Bronchial epithelial cell (primary cell): ENCODE data around the gene CAPN8. TPM values are rescaled to one million over a fixed set of nuclear protein-coding genes. Genes with fewer than 3 reads are reported as not detected.

Experiments used
- DNase-seq: peaks from one replicate; pipeline ENCODE4 v3.0.0-alpha.2; 2010; ENCODE audit warnings: low read depth
- FAIRE-seq: peaks from 2 replicates; lab custom pipeline; 2011; peaks lifted over from hg19 to GRCh38; lab: Jason Lieb, UNC
- H3K27me3 ChIP-seq: 2 replicates; pipeline ENCODE4 v1.5.1; 2011; ENCODE audit warnings: low read length; ENCODE audit not compliant: control insufficient read depth, insufficient read depth
- H3K36me3 ChIP-seq: 2 replicates; pipeline ENCODE4 v1.5.1; 2011; ENCODE audit warnings: low read length; ENCODE audit not compliant: control insufficient read depth, insufficient read depth
- H3K4me3 ChIP-seq: 2 replicates; pipeline ENCODE4 v1.5.1; 2011; ENCODE audit warnings: mild to moderate bottlenecking, low read depth, low read length, control low read depth
- CTCF ChIP-seq: IDR thresholded peaks from 2 replicates; pipeline ENCODE4 v1.5.1; 2011; ENCODE audit warnings: mild to moderate bottlenecking, moderate library complexity, low read length, control low read depth, inconsistent platforms; ENCODE audit not compliant: insufficient read depth, severe bottlenecking
- total RNA-seq: library from RNA; depleted of rRNA; stranded (reverse); fragments of >200 nt; gene quantifications from 2 replicates; pipeline ENCODE4 v1.2.1, GENCODE V29; 2014

The CAPN8 gene
- total RNA-seq, 1 donor from 2014 or later, result under 0.01 TPM

- DNase-seq (no peak), FAIRE-seq (no peak)
- Histone ChIP-seq H3K4me3 (no peak overlapping the region), H3K27me3 (peaks cover 1% of the 10 kb centered on the region), H3K36me3 (no peaks in the 10 kb centered on the region)
- no peak for TF ChIP-seq CTCF
Measured at GRCh38 chr1:223653431-223653830, 12.1 kb downstream of the CAPN8 start.

GRCh38 chr1:223653015-223653414 is 12.5 kb downstream of the CAPN8 start:
- no peak for TF ChIP-seq CTCF
- FAIRE-seq, result no peak
- no peak for DNase-seq
- Histone ChIP-seq H3K27me3 (peaks cover 1% of the 10 kb centered on the region), H3K4me3 (no peak overlapping the region), H3K36me3 (no peaks in the 10 kb centered on the region)

GRCh38 chr1:223652436-223652941 is 13.0 kb downstream of the CAPN8 start:
- FAIRE-seq (no peak), DNase-seq (peak; percentile 42)
- Histone ChIP-seq H3K36me3 (no peaks in the 10 kb centered on the region), H3K4me3 (no peak overlapping the region), H3K27me3 (peaks cover 1% of the 10 kb centered on the region)
- TF ChIP-seq CTCF, result no peak

- H3K27me3 ChIP-seq, result peaks cover 1% of the 10 kb centered on the region
- FAIRE-seq (no peak), DNase-seq (no peak)
- no peak overlapping the region for H3K4me3 ChIP-seq
- H3K36me3 ChIP-seq, result no peaks in the 10 kb centered on the region
- no peak for TF ChIP-seq CTCF
Measured at GRCh38 chr1:223651291-223651991, 14.1 kb downstream of the CAPN8 start.

GRCh38 chr1:223650465-223650864 is 15.0 kb downstream of the CAPN8 start:
- TF ChIP-seq CTCF, result no peak
- no peak for DNase-seq

More at GRCh38 chr1:223650465-223650864, 15.0 kb downstream of the CAPN8 start:
- peaks cover 4% of the 10 kb centered on the region for H3K27me3 ChIP-seq
- H3K4me3 ChIP-seq, result no peak overlapping the region
- FAIRE-seq, result no peak
- no peaks in the 10 kb centered on the region for H3K36me3 ChIP-seq
